ENCODE results near the gene EMID1. TPM values are rescaled to one million over a fixed set of nuclear protein-coding genes. Genes with fewer than 3 reads are reported as not detected.
A peak's percentile ranks its signal among the peaks of the same experiment; 100 is the strongest.

EMID1 gene
- total and polyA plus RNA-seq, 8 donors: 10.5 to 110 (median 85.9) TPM

DNA sequence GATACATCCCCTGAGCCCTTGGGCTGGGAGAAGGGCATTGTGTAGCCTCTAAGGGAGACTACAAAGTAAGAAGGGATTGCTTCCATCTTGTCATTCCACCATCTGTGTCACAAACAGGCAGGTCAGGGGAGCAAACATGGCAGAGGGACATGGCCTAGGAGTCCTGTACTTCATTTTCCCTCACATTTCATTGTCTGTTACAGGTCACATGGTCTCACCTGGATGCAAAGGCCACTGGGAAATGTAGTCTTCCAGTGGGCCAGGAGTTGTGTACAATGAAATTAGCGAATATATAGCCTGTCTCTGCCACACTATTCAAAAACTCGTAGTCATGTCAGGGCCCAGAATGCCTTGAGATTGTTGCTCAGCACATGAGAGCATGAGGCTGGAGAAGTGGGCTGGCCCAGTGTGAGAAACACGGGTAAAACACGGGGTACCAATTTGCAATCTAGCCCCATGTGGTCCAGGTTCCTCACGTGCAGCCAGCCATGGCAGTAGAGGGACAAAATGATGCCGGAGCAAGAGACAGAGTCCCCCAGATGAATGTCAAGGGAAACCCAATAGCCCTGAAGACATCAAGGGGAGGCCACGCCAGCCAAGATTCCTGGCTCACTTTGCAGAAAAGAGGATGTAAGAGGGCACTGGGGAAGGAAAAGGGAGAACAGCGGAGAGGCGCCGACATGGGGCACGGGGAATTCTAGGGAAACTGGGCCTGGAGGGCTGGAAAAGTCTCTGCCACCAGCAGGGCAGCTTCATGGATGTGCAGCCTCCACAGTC is 47.7 kb upstream of the EMID1 start:
- Histone ChIP-seq H3K36me3 (no peaks in the 10 kb centered on the region), H3K27ac (no peak overlapping the region), H3K4me1 (peaks cover 8 to 21% of the 10 kb centered on the region in 2 donors), H3K4me3 (no peak overlapping the region), H3K27me3 (no peaks in the 10 kb centered on the region), H3K9me3 (no peaks in the 10 kb centered on the region)
- peak in 1 of 4 donors; percentile 23 for DNase-seq
- no peak for ATAC-seq
- TF ChIP-seq, protein P1, sequence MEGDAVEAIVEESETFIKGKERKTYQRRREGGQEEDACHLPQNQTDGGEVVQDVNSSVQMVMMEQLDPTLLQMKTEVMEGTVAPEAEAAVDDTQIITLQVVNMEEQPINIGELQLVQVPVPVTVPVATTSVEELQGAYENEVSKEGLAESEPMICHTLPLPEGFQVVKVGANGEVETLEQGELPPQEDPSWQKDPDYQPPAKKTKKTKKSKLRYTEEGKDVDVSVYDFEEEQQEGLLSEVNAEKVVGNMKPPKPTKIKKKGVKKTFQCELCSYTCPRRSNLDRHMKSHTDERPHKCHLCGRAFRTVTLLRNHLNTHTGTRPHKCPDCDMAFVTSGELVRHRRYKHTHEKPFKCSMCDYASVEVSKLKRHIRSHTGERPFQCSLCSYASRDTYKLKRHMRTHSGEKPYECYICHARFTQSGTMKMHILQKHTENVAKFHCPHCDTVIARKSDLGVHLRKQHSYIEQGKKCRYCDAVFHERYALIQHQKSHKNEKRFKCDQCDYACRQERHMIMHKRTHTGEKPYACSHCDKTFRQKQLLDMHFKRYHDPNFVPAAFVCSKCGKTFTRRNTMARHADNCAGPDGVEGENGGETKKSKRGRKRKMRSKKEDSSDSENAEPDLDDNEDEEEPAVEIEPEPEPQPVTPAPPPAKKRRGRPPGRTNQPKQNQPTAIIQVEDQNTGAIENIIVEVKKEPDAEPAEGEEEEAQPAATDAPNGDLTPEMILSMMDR (IDR thresholded peaks at IDR 0.05): no peak
- intact Hi-C loops (cut with DNase I): no loop called here

DNA sequence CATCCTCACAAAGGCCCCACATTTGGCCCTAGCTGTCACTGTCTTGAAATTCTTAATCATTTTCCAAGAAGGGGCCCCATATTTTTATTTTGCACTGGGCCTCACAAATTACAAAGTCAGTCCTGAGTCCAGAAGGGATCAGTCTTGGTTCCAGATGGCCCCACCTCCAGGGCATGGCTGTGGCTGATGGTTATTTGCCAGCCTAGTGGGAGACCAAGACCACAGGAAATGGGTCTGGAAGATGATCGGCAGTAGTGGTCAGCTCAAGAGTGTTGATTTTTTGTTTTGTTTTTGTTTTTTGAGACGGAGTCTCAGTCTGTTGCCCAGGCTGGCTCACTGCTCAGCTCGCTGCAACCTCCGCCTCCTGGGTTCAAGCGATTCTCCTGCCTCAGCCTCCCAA is 47.1 kb upstream of the EMID1 start:
- DNase-seq (peak in 1 of 4 donors; percentile 15), ATAC-seq (no peak)
- intact Hi-C loops (cut with DNase I): no loop called here
- no peaks in the 10 kb centered on the region for H3K9me3 ChIP-seq
- H3K4me3 ChIP-seq: no peak overlapping the region
- H3K4me1 ChIP-seq: peaks cover 8 to 15% of the 10 kb centered on the region in 2 donors
- TF ChIP-seq, protein P1 (IDR thresholded peaks at IDR 0.05): no peak
- no peak overlapping the region for H3K27ac ChIP-seq
- no peaks in the 10 kb centered on the region for H3K27me3 ChIP-seq
- H3K36me3 ChIP-seq: no peaks in the 10 kb centered on the region

DNA sequence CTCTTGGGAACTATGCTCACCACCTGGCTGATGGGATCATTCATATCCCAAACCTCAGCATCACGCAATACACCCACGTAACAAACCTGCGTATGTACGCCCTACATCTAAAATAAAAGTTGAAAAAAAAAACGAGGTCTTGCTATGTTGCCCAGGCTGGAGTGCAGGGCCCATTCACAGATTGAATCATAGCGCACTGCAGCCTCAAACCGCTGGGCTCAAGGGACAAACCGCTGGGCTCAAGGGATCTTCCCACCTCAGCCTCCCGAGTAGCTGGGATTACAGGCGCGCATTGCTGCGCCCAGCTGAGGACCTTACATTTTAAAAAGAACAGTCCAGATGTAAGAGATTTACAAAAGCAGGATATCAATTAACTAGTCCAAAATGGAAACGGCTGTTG is 41.9 kb upstream of the EMID1 start:
- no peak overlapping the region for H3K27ac ChIP-seq
- H3K4me3 ChIP-seq: no peak overlapping the region
- H3K4me1 ChIP-seq: peaks cover 0 to 8% of the 10 kb centered on the region in 2 donors
- DNase-seq (peak in 1 of 4 donors; percentile 2), ATAC-seq (no peak)
- intact Hi-C loops (cut with DNase I): no loop called here
- H3K27me3 ChIP-seq: no peaks in the 10 kb centered on the region
- TF ChIP-seq, protein P1 (IDR thresholded peaks at IDR 0.05): no peak
- H3K36me3 ChIP-seq: no peaks in the 10 kb centered on the region
- no peaks in the 10 kb centered on the region for H3K9me3 ChIP-seq

DNA sequence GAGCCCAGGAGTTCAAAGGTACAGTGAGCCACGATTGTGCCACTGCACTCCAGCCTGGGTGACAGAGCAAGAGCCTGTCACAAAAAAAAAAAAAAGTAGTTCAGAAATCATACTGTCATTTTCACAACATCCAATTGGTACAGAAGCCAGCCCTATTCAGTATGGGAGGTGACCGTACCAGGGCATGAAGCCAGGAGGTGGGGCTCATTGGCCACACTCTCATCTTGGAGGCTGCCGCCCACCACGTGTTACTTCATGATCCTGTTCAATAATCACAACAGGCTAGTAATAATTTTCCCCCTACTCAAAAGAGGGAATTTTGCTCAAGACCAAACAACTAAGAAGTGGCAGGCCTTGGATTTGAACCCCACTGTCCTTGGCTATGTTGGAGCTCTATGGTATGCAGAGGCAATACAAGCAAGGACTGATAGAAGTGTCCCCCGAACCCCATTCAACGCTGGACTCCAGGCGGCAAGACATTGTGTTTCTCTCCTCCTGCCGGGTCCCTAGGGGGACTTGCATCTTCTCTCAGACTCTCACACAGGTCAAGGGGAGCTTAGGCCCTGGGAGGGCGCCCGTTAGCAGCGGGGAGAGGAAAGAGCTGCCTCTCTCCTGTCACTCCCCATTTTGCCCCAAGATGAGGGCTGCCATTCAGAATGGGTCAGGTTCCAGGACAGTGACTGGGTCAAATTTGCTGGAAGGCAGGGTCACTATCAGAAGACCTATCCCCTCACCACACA is 40.2 kb upstream of the EMID1 start:
- DNase-seq (peak in 1 of 4 donors; percentile 14), ATAC-seq (no peak)
- Histone ChIP-seq H3K36me3 (no peaks in the 10 kb centered on the region), H3K4me3 (no peak overlapping the region), H3K9me3 (no peaks in the 10 kb centered on the region), H3K27ac (no peak overlapping the region), H3K27me3 (no peaks in the 10 kb centered on the region), H3K4me1 (peaks cover 0 to 8% of the 10 kb centered on the region in 2 donors)
- intact Hi-C loops (cut with DNase I): no loop called here
- TF ChIP-seq, protein P1 (IDR thresholded peaks at IDR 0.05): no peak

DNA sequence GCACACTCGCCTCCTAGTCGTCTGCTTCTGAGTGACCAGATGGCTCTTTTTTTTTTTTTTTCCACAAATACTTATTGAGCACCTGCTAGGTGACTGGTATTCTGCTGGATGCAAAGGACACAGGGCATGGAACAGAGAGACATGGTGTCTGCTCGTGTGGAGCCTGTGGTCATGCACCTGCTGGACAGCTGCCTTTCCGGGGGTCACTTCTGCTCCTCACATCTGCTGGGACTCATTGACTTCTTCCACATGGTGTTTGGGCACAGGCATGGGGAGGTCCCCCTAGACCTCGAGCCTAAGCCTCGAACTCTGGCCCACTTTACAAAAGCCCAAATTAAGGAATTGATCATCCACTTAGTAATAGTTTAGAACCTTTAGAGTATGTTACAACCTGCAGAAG is 39.5 kb upstream of the EMID1 start:
- Histone ChIP-seq H3K27ac (no peak overlapping the region), H3K27me3 (no peaks in the 10 kb centered on the region), H3K4me1 (peaks cover 0 to 8% of the 10 kb centered on the region in 2 donors), H3K36me3 (no peaks in the 10 kb centered on the region), H3K4me3 (no peak overlapping the region), H3K9me3 (no peaks in the 10 kb centered on the region)
- intact Hi-C loops (cut with DNase I): no loop called here
- ATAC-seq (no peak), DNase-seq (peak in 1 of 4 donors; percentile 2)
- TF ChIP-seq, protein P1 (IDR thresholded peaks at IDR 0.05): no peak
